Measurements from ENCODE around the gene NFATC1. TPM values are rescaled to one million over a fixed set of nuclear protein-coding genes. Genes with fewer than 3 reads are reported as not detected.

NFATC1 gene
- total and polyA plus RNA-seq, 2 donors (not counting 1 experiment from before 2014, with no cell fraction given): 0.92 to 4.3 TPM

- Histone ChIP-seq H3K4me1 (ENCODE audit: control insufficient read depth, extremely low read depth, insufficient read depth, low read length) (no peaks in the 10 kb centered on the region), H2AFZ (ENCODE audit: low read length) (no peak overlapping the region), H4K20me1 (ENCODE audit: control insufficient read depth, extremely low read depth, insufficient read depth, low read length) (no peaks in the 10 kb centered on the region), H3K79me2 (ENCODE audit: control insufficient read depth, insufficient read depth, low read length) (no peaks in the 10 kb centered on the region), H3K9ac (ENCODE audit: insufficient read depth, low read length) (no peak overlapping the region), H3K27ac (ENCODE audit: insufficient read depth, low read length) (no peak overlapping the region), H3K4me2 (ENCODE audit: extremely low read depth, insufficient read depth, low read length) (no peak overlapping the region), H3K9me3 (ENCODE audit: control insufficient read depth, insufficient read depth, low read depth, low read length) (no peaks in the 10 kb centered on the region), H3K36me3 (ENCODE audit: control insufficient read depth, insufficient read depth, low read length) (no peaks in the 10 kb centered on the region), H3K4me3 (replicated peaks in 1 of 4; ENCODE audit: control extremely low read depth in 1 of 4, insufficient read depth in 1 of 4, low read depth in 3 of 4, low read length in 4 of 4) (no peak overlapping the region), H3K27me3 (ENCODE audit: control insufficient read depth, insufficient read depth, low read length) (no peaks in the 10 kb centered on the region)
- DNase-seq (ENCODE audit: low read depth in 2 of 2): no peak
- TF ChIP-seq EZH2 (IDR thresholded peaks at IDR 0.05; ENCODE audit: low read length, missing control alignments) (no peak), CTCF (conservative IDR thresholded peaks at IDR 0.05 in 1 of 2, IDR thresholded peaks at IDR 0.05 in 1 of 2; ENCODE audit: low read depth in 1 of 2, low read length in 2 of 2) (no peak)
Measured at GRCh38 chr18:79422783-79423165, 27.0 kb downstream of the NFATC1 start.

GRCh38 chr18:79423211-79424007 lies 27.7 kb downstream of the NFATC1 start:
- Histone ChIP-seq H3K36me3 (ENCODE audit: control insufficient read depth, insufficient read depth, low read length) (no peaks in the 10 kb centered on the region), H4K20me1 (ENCODE audit: control insufficient read depth, extremely low read depth, insufficient read depth, low read length) (no peaks in the 10 kb centered on the region), H3K27ac (ENCODE audit: insufficient read depth, low read length) (no peak overlapping the region)

More at GRCh38 chr18:79423211-79424007, 27.7 kb downstream of the NFATC1 start:
- H3K9me3 ChIP-seq (ENCODE audit: control insufficient read depth, insufficient read depth, low read depth, low read length): no peaks in the 10 kb centered on the region
- H3K4me1 ChIP-seq (ENCODE audit: control insufficient read depth, extremely low read depth, insufficient read depth, low read length): no peaks in the 10 kb centered on the region
- no peak overlapping the region for H3K4me3 ChIP-seq (replicated peaks in 1 of 4; ENCODE audit: control extremely low read depth in 1 of 4, insufficient read depth in 1 of 4, low read depth in 3 of 4, low read length in 4 of 4)
- H3K27me3 ChIP-seq (ENCODE audit: control insufficient read depth, insufficient read depth, low read length): no peaks in the 10 kb centered on the region
- no peaks in the 10 kb centered on the region for H3K79me2 ChIP-seq (ENCODE audit: control insufficient read depth, insufficient read depth, low read length)
- no peak overlapping the region for H2AFZ ChIP-seq (ENCODE audit: low read length)
- TF ChIP-seq CTCF (conservative IDR thresholded peaks at IDR 0.05 in 1 of 2, IDR thresholded peaks at IDR 0.05 in 1 of 2; ENCODE audit: low read depth in 1 of 2, low read length in 2 of 2): no peak
- no peak for TF ChIP-seq EZH2 (IDR thresholded peaks at IDR 0.05; ENCODE audit: low read length, missing control alignments)
- H3K4me2 ChIP-seq (ENCODE audit: extremely low read depth, insufficient read depth, low read length): no peak overlapping the region
- H3K9ac ChIP-seq (ENCODE audit: insufficient read depth, low read length): no peak overlapping the region
- no peak for DNase-seq (ENCODE audit: low read depth in 2 of 2)
